HepG2 (cell line): ENCODE measurements around the gene NSD1. TPM values are rescaled to one million over a fixed set of nuclear protein-coding genes. Genes with fewer than 3 reads are reported as not detected.

Source experiments
- HNRNPLL ChIP-seq: fragments of 200-400 bp; formaldehyde crosslinking; IDR thresholded peaks from 2 replicates; pipeline ENCODE4 v1.6.1; 2017; ENCODE audit warnings: mild to moderate bottlenecking, low read depth, low read length; ENCODE audit not compliant: poor library complexity, severe bottlenecking
- MTA3 ChIP-seq: sonication (generic); formaldehyde crosslinking; IDR thresholded peaks from 2 replicates; pipeline ENCODE4 v1.4.0; 2020; ENCODE audit warnings: missing genetic modification reagents
- PHF8 ChIP-seq: sonication (generic); formaldehyde crosslinking; IDR thresholded peaks from 2 replicates; pipeline ENCODE4 v1.5.0; 2020; ENCODE audit warnings: missing genetic modification reagents
- ZBTB40 ChIP-seq, 2 experiments: fragments of 450-650 bp in 1 of 2; sonication (generic) in 1 of 2; formaldehyde crosslinking in 1 of 2; IDR thresholded peaks; 2 replicates each; pipeline versions ENCODE4 v1.6.1 to v1.8.0; 2016 to 2022; ENCODE audit warnings: antibody characterized with exemption in 1 of 2, mild to moderate bottlenecking in 1 of 2, missing genetic modification reagents in 1 of 2
- ZMYM3 ChIP-seq: sonication (generic); formaldehyde crosslinking; IDR thresholded peaks from 2 replicates; pipeline ENCODE4 v1.5.1; 2020; ENCODE audit warnings: mild to moderate bottlenecking, missing genetic modification reagents
- ZNF318 ChIP-seq: sonication (generic); formaldehyde crosslinking; IDR thresholded peaks from 2 replicates; pipeline ENCODE4 v1.4.0; 2020; ENCODE audit warnings: mild to moderate bottlenecking, missing genetic modification reagents
- ZNF335 ChIP-seq: sonication (generic); formaldehyde crosslinking; IDR thresholded peaks from 2 replicates; pipeline ENCODE4 v1.4.0; 2020; ENCODE audit warnings: missing genetic modification reagents
- ZNF558 ChIP-seq: sonication (generic); formaldehyde crosslinking; IDR thresholded peaks from 2 replicates; pipeline ENCODE4 v1.9.0; 2022; ENCODE audit warnings: mild to moderate bottlenecking, missing genetic modification reagents, borderline replicate concordance
- ZNF749 ChIP-seq: sonication (generic); formaldehyde crosslinking; IDR thresholded peaks from 2 replicates; pipeline ENCODE4 v1.8.0; 2022; ENCODE audit warnings: mild to moderate bottlenecking, missing genetic modification reagents, moderate library complexity, borderline replicate concordance
- ZNF850 ChIP-seq: sonication (generic); formaldehyde crosslinking; conservative IDR thresholded peaks from 2 replicates; pipeline ENCODE4 v1.9.0; 2021; ENCODE audit warnings: mild to moderate bottlenecking, missing genetic modification reagents
- polyA plus RNA-seq, 8 experiments: library from polyadenylated mRNA; depleted of rRNA in 3 of 8; stranded (reverse) in 7 of 8; unstranded in 1 of 8; fragments of >200 nt; fragmentation: Illumina TruSeq in 4 of 8; extraction: Trizol in 4 of 8; gene quantifications; 2 replicates each; pipeline versions ENCODE4 v1.2.1 to v1.2.3, GENCODE V29; 2011 to 2016; ENCODE audit warnings: low read depth in 4 of 8, missing spikeins in 1 of 8, mixed read lengths in 1 of 8; ENCODE audit not compliant: insufficient read depth in 1 of 8
- total RNA-seq, 5 experiments: library from RNA; depleted of rRNA; stranded (reverse); fragments of >200 nt; fragmentation: Illumina TruSeq; extraction: Trizol; gene quantifications; 2 replicates each; pipeline ENCODE4 v1.2.3, GENCODE V29; 2016; ENCODE audit warnings: low read depth in 1 of 5

The NSD1 gene
- total and polyA plus RNA-seq, 2 of the 13 experiments (the other 11 are each of a cell fraction or from before 2014, with no cell fraction given): 0.01 to 0.09 TPM

DNA sequence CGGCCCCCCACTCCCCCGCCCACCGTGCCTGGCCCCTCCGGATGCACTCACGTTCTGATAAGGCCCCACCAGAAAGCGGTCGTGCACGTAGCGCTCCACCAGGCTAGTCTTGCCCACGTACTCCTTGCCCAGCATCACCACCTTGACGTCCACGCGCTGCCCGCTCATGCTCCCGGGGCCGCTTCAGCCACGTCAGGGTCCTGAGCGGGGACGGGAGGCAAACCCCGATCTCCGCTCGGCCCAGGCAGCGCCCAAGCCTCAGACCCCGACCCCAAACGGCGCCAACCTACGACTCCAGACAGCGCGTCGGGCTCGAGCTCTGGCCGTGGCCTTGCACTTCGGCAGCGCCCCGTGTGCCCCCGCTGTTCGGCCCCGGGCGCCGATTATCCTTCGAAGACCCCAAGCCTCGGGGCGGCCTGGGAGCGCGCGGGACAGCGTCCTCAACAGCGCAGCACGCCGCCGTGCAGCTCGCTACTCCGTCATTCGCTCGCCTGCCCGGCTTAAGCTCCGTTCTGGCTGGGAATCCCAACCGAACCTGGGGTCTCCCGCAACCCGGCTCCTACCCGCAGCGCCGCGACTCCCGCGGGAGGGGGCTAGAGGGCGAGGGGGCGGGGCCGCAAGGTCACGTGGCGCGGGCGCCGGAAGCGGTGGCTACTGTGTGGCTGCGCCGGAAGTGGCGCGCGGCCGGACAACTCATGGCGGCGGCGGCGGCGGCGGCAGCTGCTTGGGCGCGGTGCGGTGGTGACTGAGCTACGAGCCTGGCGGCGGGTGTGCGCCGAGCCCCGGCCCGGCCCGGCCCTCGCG is 169.8 kb downstream of the NSD1 start, which contains the start of the genes PRELID1 and RAB24 (continued):
- TF ChIP-seq ZBTB40 (IDR thresholded peaks at IDR 0.05) (no peak), ZBTB40 (CRISPR knock-in tag; IDR thresholded peaks at IDR 0.05) (peak; percentile 82), ZNF850 (CRISPR knock-in tag) (peak; percentile 28; the same call in 1 of the 2 replicates), ZNF558 (CRISPR knock-in tag) (peak; percentile 76; the same call in 1 of the 2 replicates), ZMYM3 (CRISPR knock-in tag) (peak; percentile 41), ZNF335 (0 out of 2 replicates have a peak, but pooled peaks have one; percentile 44), PHF8 (CRISPR knock-in tag) (peak; percentile 98), HNRNPLL (peak; percentile 56), ZNF318 (0 out of 2 replicates have a peak, but pooled peaks have one; percentile 62), ZNF749 (CRISPR knock-in tag) (peak; percentile 35; the same call in 1 of the 2 replicates), MTA3 (no peak)
